Measurements from ENCODE around the gene SP5. TPM values are rescaled to one million over a fixed set of nuclear protein-coding genes. Genes with fewer than 3 reads are reported as not detected.
A peak's percentile ranks its signal among the peaks of the same experiment; 100 is the strongest.

Gene SP5
- total and polyA plus RNA-seq, 9 of the 15 experiments (the other 6 are each of a cell fraction or from before 2014, with no cell fraction given): 0.03 to 1.7 (median 0.16) TPM; not detected in 1

DNA sequence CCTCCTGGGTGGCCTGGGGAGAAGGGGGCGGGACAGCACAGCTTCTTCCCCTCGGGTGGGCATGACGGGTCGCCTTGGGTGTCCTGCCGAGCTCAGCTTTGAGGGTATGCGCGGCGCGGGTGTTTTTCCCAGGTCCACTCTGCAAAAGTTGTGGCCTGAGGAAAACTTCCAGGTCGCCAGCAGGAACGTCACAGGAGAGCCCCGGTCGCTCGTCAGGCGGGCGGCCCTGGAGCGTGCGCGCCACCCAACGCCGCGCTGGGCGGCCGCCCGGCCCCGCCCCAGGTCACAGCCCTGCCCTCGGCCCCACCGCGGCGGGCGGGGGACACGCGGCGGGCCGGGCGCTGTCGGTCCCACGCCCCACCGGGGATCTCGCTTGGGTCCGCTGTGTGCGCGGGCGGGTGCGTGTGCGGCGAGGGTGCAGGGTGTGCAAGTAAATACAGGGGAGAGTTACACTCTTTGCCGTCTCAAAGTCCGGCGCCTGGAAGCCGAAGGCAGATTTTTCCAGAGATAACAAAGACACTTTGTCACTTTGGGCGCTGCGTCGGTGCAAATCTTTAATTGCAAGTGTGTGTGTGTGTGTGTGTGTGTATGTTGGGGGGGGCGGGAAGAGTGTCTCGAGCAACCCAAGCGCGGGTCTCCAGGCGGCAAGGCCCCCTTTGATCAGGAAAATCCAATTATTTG is 616 bp upstream of the SP5 start (continued):
- TF ChIP-seq HOMEZ (CRISPR knock-in tag; IDR thresholded peaks at IDR 0.05): no peak
- no peak for TF ChIP-seq TSHZ1 (CRISPR knock-in tag; IDR thresholded peaks at IDR 0.05)
- TF ChIP-seq JUNB (CRISPR knock-in tag; conservative IDR thresholded peaks at IDR 0.05): no peak
- TF ChIP-seq, protein P1, sequence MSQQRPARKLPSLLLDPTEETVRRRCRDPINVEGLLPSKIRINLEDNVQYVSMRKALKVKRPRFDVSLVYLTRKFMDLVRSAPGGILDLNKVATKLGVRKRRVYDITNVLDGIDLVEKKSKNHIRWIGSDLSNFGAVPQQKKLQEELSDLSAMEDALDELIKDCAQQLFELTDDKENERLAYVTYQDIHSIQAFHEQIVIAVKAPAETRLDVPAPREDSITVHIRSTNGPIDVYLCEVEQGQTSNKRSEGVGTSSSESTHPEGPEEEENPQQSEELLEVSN (IDR thresholded peaks at IDR 0.05; ENCODE audit: borderline replicate concordance in 1 of 2, extremely low read depth in 1 of 2, insufficient read depth in 1 of 2, insufficient read length in 1 of 2, low read depth in 1 of 2, low read length in 1 of 2, poor library complexity in 1 of 2, severe bottlenecking in 1 of 2): peak; percentile 89 to 95
- TF ChIP-seq SETDB1 (IDR thresholded peaks at IDR 0.05; ENCODE audit: low read length): no peak
- TF ChIP-seq, protein P2, sequence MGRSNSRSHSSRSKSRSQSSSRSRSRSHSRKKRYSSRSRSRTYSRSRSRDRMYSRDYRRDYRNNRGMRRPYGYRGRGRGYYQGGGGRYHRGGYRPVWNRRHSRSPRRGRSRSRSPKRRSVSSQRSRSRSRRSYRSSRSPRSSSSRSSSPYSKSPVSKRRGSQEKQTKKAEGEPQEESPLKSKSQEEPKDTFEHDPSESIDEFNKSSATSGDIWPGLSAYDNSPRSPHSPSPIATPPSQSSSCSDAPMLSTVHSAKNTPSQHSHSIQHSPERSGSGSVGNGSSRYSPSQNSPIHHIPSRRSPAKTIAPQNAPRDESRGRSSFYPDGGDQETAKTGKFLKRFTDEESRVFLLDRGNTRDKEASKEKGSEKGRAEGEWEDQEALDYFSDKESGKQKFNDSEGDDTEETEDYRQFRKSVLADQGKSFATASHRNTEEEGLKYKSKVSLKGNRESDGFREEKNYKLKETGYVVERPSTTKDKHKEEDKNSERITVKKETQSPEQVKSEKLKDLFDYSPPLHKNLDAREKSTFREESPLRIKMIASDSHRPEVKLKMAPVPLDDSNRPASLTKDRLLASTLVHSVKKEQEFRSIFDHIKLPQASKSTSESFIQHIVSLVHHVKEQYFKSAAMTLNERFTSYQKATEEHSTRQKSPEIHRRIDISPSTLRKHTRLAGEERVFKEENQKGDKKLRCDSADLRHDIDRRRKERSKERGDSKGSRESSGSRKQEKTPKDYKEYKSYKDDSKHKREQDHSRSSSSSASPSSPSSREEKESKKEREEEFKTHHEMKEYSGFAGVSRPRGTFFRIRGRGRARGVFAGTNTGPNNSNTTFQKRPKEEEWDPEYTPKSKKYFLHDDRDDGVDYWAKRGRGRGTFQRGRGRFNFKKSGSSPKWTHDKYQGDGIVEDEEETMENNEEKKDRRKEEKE (IDR thresholded peaks at IDR 0.05; ENCODE audit: borderline replicate concordance in 1 of 2, control insufficient read depth in 1 of 2, low read depth in 2 of 2, low read length in 1 of 2): no peak
- TF ChIP-seq FOXK1 (CRISPR knock-in tag; IDR thresholded peaks at IDR 0.05; ENCODE audit: borderline replicate concordance): no peak
